Measurements from ENCODE around the gene FAM240B. TPM values are rescaled to one million over a fixed set of nuclear protein-coding genes. Genes with fewer than 3 reads are reported as not detected.

The FAM240B gene
- total RNA-seq, 1 experiment from 2014 or later = not detected

- Histone ChIP-seq H2BK120ac (ENCODE audit: low read depth, low read length, poor library complexity, severe bottlenecking) (no peak overlapping the region), H2BK12ac (ENCODE audit: insufficient read length, low read depth, low read length) (no peak overlapping the region), H3K27me3 (ENCODE audit: insufficient read depth, low read length) (no peaks in the 10 kb centered on the region), H3K27ac (ENCODE audit: insufficient read length, low read depth, low read length) (no peak overlapping the region), H3K4me2 (ENCODE audit: insufficient read depth, insufficient read length, low read length) (no peak overlapping the region), H3K56ac (ENCODE audit: insufficient read length, low read depth, low read length) (no peak overlapping the region), H4K8ac (replicated peaks; ENCODE audit: insufficient read length, low read depth, low read length) (no peak overlapping the region), H3K4ac (ENCODE audit: low read depth, low read length) (no peak overlapping the region), H3T11ph (ENCODE audit: low read length) (no peak overlapping the region), H3K23me2 (ENCODE audit: insufficient read length, low read depth, low read length, poor library complexity, severe bottlenecking) (no peaks in the 10 kb centered on the region), H3K79me1 (ENCODE audit: insufficient read depth, low read depth, low read length, poor library complexity, severe bottlenecking) (no peaks in the 10 kb centered on the region), H3K79me2 (ENCODE audit: insufficient read depth, low read length) (no peaks in the 10 kb centered on the region), H3K9ac (ENCODE audit: extremely low read depth, insufficient read length, low read length) (no peak overlapping the region), H3K23ac (ENCODE audit: insufficient read length, low read depth, low read length) (no peak overlapping the region), H3K14ac (ENCODE audit: insufficient read depth, low read length) (no peak overlapping the region), H2BK5ac (ENCODE audit: insufficient read length, low read length) (no peak overlapping the region), H3K4me1 (ENCODE audit: insufficient read depth, low read length) (no peaks in the 10 kb centered on the region), H3K18ac (ENCODE audit: insufficient read length, low read depth, low read length) (no peak overlapping the region), H2BK15ac (ENCODE audit: low read depth, low read length) (no peak overlapping the region), H4K91ac (ENCODE audit: insufficient read length, low read depth, low read length) (no peak overlapping the region), H4K5ac (ENCODE audit: insufficient read length, low read depth, low read length) (no peak overlapping the region), H2BK20ac (ENCODE audit: low read depth, low read length, poor library complexity, severe bottlenecking) (no peak overlapping the region), H2AFZ (ENCODE audit: low read length) (no peak overlapping the region), H2AK5ac (ENCODE audit: insufficient read length, low read length) (no peak overlapping the region), H3K9me3 (ENCODE audit: control insufficient read depth, low read depth, low read length) (no peaks in the 10 kb centered on the region), H4K20me1 (ENCODE audit: control insufficient read depth, insufficient read depth, insufficient read length) (no peaks in the 10 kb centered on the region)
- H3K27ac Mint-ChIP-seq = no peak overlapping the region
- no peaks in the 10 kb centered on the region for H3K36me3 Mint-ChIP-seq (ENCODE audit: insufficient read depth in 1 of 3, low read depth in 3 of 3)
- DNase-seq = no peak
- H3K4me3 Mint-ChIP-seq = no peak overlapping the region
- TF ChIP-seq, protein P1, sequence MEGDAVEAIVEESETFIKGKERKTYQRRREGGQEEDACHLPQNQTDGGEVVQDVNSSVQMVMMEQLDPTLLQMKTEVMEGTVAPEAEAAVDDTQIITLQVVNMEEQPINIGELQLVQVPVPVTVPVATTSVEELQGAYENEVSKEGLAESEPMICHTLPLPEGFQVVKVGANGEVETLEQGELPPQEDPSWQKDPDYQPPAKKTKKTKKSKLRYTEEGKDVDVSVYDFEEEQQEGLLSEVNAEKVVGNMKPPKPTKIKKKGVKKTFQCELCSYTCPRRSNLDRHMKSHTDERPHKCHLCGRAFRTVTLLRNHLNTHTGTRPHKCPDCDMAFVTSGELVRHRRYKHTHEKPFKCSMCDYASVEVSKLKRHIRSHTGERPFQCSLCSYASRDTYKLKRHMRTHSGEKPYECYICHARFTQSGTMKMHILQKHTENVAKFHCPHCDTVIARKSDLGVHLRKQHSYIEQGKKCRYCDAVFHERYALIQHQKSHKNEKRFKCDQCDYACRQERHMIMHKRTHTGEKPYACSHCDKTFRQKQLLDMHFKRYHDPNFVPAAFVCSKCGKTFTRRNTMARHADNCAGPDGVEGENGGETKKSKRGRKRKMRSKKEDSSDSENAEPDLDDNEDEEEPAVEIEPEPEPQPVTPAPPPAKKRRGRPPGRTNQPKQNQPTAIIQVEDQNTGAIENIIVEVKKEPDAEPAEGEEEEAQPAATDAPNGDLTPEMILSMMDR (conservative IDR thresholded peaks at IDR 0.05) = no peak
- H3K4me1 Mint-ChIP-seq = no peaks in the 10 kb centered on the region
- H3K9me3 Mint-ChIP-seq = no peaks in the 10 kb centered on the region
- H3K27me3 Mint-ChIP-seq (ENCODE audit: low read depth) = no peaks in the 10 kb centered on the region
- no CpG with 5 or more reads among the region's 5 CpGs for WGBS (ENCODE audit: extremely low coverage, insufficient read length, low lambda C conversion rate)
Observed at GRCh38 chr9:38656896-38657295, 63.0 kb downstream of the FAM240B start.
